Measurements from ENCODE around the gene SENP3. TPM values are rescaled to one million over a fixed set of nuclear protein-coding genes. Genes with fewer than 3 reads are reported as not detected.

Gene SENP3
- total and polyA plus RNA-seq, 8 donors, result 14.7 to 33.1 (median 17.2) TPM

DNA sequence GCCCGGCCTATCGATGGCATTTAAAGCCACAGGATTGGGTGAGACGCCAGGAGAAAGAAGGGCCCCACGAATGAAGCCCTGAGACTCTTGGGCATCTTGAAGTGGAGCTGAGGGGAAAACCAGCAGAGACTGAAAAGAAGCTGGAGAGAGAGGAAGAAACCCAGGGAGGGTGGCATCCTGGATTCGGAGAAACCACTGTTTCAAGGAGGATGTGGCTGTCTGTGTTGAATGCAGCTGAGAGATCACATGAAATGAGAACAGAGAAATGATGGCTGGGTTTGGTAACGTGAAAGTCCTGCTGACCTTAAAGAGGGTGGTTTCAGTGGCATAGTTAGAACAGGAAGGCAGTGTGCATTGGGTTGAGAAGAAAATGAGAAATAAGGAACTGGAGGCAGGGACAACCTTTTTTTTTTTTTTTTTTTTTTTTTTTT lies 9.1 kb upstream of the SENP3 start:
- 78 to 85% methylated on average over 6 of the region's 6 CpGs for WGBS, 2 donors
- TF ChIP-seq, protein P1, sequence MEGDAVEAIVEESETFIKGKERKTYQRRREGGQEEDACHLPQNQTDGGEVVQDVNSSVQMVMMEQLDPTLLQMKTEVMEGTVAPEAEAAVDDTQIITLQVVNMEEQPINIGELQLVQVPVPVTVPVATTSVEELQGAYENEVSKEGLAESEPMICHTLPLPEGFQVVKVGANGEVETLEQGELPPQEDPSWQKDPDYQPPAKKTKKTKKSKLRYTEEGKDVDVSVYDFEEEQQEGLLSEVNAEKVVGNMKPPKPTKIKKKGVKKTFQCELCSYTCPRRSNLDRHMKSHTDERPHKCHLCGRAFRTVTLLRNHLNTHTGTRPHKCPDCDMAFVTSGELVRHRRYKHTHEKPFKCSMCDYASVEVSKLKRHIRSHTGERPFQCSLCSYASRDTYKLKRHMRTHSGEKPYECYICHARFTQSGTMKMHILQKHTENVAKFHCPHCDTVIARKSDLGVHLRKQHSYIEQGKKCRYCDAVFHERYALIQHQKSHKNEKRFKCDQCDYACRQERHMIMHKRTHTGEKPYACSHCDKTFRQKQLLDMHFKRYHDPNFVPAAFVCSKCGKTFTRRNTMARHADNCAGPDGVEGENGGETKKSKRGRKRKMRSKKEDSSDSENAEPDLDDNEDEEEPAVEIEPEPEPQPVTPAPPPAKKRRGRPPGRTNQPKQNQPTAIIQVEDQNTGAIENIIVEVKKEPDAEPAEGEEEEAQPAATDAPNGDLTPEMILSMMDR (IDR thresholded peaks at IDR 0.05), result no peak
- DNase-seq, result no peak
- FAIRE-seq, result no peak
- no peaks in the 10 kb centered on the region for H3K27me3 ChIP-seq
- H3K4me3 ChIP-seq, result no peak overlapping the region
- intact Hi-C loops (cut with DNase I), result loop anchor here in 2 of 3 donors (5.0 to 10.0 kb wide), 2 partner anchors 35 to 198 kb away; partner anchors contain the start of genes KCTD11 (in 1 of the 2) and TMEM95 (in 1 of the 2)
- no peaks in the 10 kb centered on the region for H3K36me3 ChIP-seq
- H3K27ac ChIP-seq, result peak overlapping the region in 1 of 4 donors; percentile 47
- H3K9me3 ChIP-seq, result no peaks in the 10 kb centered on the region
- peaks cover 0 to 5% (median 4%) of the 10 kb centered on the region in 3 donors for H3K4me1 ChIP-seq
- ATAC-seq, result peak in 1 of 4 donors; percentile 30

GRCh38 chr17:7553356-7553755 lies 8.4 kb upstream of the SENP3 start:
- peak overlapping the region in 1 of 4 donors; percentile 47 for H3K27ac ChIP-seq
- intact Hi-C loops (cut with DNase I), result loop anchor here in 2 of 3 donors (5.0 to 10.0 kb wide), 2 partner anchors 36 to 199 kb away; partner anchors contain the start of genes KCTD11 (in 1 of the 2) and TMEM95 (in 1 of the 2)
- TF ChIP-seq, protein P1 (IDR thresholded peaks at IDR 0.05), result no peak

DNA sequence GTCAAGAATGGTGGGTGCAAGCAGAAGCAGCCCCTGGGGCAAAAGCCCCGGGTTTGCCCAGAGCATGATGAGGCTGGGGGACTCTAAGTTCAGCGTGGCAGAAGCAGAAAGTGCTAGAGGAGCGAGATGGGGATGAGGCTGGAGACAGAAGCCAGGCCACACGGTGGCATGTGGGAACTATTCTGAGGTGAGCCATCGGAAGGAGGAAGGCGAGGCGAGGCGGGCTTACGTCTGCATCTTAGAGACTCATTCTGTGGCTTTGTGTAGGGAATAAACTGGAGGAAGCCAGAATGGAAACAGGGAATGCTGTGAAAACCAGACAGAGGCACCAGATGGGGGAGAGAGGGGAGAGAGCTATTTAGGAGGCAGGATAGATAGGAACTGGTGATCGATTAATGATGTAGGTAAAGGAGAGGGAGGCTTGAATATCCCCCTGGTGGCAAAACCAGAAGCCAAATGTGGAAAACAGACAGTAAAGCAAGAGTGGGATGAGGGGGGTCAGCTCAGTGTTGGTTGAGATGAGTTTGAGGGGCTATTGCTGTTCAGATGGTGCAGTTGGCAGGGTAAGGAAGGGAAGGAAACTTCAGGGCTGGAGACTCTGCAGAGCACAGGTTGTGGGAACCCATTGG lies 6.3 kb upstream of the SENP3 start:
- Histone ChIP-seq H3K4me3 (no peak overlapping the region), H3K9me3 (no peaks in the 10 kb centered on the region), H3K4me1 (peaks cover 15 to 27% (median 21%) of the 10 kb centered on the region in 3 donors), H3K27me3 (no peaks in the 10 kb centered on the region), H3K27ac (no peak overlapping the region), H3K36me3 (no peaks in the 10 kb centered on the region)
- 73 to 76% methylated on average over 10 of the region's 10 CpGs for WGBS, 2 donors
- intact Hi-C loops (cut with DNase I), result loop anchor here in 1 of 3 donors (10.0 kb wide), 1 partner anchor 201 kb away; the partner anchor contains the start of genes KCTD11 and TMEM95
- TF ChIP-seq, protein P1 (IDR thresholded peaks at IDR 0.05), result no peak
- no peak for FAIRE-seq
- no peak for ATAC-seq
- no peak for DNase-seq

More at GRCh38 chr17:7553356-7553755, 8.4 kb upstream of the SENP3 start:
- no peak for FAIRE-seq
- Histone ChIP-seq H3K36me3 (no peaks in the 10 kb centered on the region), H3K4me1 (peaks cover 0 to 8% (median 6%) of the 10 kb centered on the region in 3 donors), H3K9me3 (no peaks in the 10 kb centered on the region), H3K27me3 (no peaks in the 10 kb centered on the region), H3K4me3 (no peak overlapping the region)
- no peak for DNase-seq
- no peak for ATAC-seq
- 94% methylated on average over 1 of the region's 1 CpG for WGBS, 2 donors

- TF ChIP-seq, protein P1 (IDR thresholded peaks at IDR 0.05), result no peak
- H3K36me3 ChIP-seq, result no peaks in the 10 kb centered on the region
- no peak for DNase-seq
- WGBS, 2 donors, result 72 to 76% methylated on average over 12 of the region's 12 CpGs
- H3K27ac ChIP-seq, result no peak overlapping the region
- no peak for FAIRE-seq
- no peaks in the 10 kb centered on the region for H3K9me3 ChIP-seq
- H3K4me1 ChIP-seq, result peaks cover 18 to 32% (median 25%) of the 10 kb centered on the region in 3 donors
- intact Hi-C loops (cut with DNase I), result loop anchor here in 1 of 3 donors (10.0 kb wide), 1 partner anchor 202 kb away; the partner anchor contains the start of genes KCTD11 and TMEM95
- ATAC-seq, result no peak
- no peak overlapping the region for H3K4me3 ChIP-seq
- no peaks in the 10 kb centered on the region for H3K27me3 ChIP-seq
Observed at GRCh38 chr17:7556627-7557026, 5.1 kb upstream of the SENP3 start.

Measured in pancreas (tissue), 10 donors.